Upper lobe of left lung (tissue), 6 donors: ENCODE measurements around the gene TNFAIP1. TPM values are rescaled to one million over a fixed set of nuclear protein-coding genes. Genes with fewer than 3 reads are reported as not detected.

Experiments
- ATAC-seq, 2 donors: fragments of 200-7000 bp; cut with Tn5 transposase; one replicate each; pipeline ENCODE4 v1.9.1; 2022; ENCODE audit warnings: mild to moderate bottlenecking in 2 of 2, moderate library complexity in 2 of 2; ENCODE audit not compliant: low FRiP score in 2 of 2
- DNase-seq, 2 donors: peaks; one replicate each; pipeline ENCODE4 v3.0.0-alpha.2; 2019 to 2020
- H3K27ac ChIP-seq, 4 donors: fragments of 200-600 bp; sonication (generic); one replicate each; pipeline ENCODE4 v1.5.1; 2016 to 2019
- H3K27me3 ChIP-seq, 4 donors: fragments of 200-600 bp; sonication (generic); one replicate each; pipeline ENCODE4 v1.5.1; 2017 to 2019
- H3K36me3 ChIP-seq, 4 donors: fragments of 200-600 bp; sonication (generic); one replicate each; pipeline ENCODE4 v1.5.1; 2016 to 2019
- H3K4me1 ChIP-seq, 4 donors: fragments of 200-600 bp; sonication (generic); one replicate each; pipeline ENCODE4 v1.5.1; 2018 to 2019
- H3K4me3 ChIP-seq, 4 donors: fragments of 200-600 bp; sonication (generic); one replicate each; pipeline ENCODE4 v1.5.1; 2017 to 2019; ENCODE audit warnings: mild to moderate bottlenecking in 2 of 4, moderate library complexity in 1 of 4
- H3K9me3 ChIP-seq, 4 donors: fragments of 200-600 bp; sonication (generic); one replicate each; pipeline ENCODE4 v1.5.1; 2018 to 2019
- CTCF ChIP-seq, 6 experiments: fragments of 450-650 bp in 4 of 6; fragments of 200-600 bp in 2 of 6; sonication (generic) in 2 of 6; IDR thresholded peaks; one replicate each; pipeline ENCODE4 v1.5.1; 2016 to 2019; ENCODE audit warnings: antibody characterized with exemption in 6 of 6
- EP300 ChIP-seq, 4 donors: sonication (generic); formaldehyde crosslinking; IDR thresholded peaks; one replicate each; pipeline ENCODE4 v1.5.1; 2017; ENCODE audit warnings: antibody characterized with exemption in 4 of 4, control low read depth in 2 of 4
- POLR2A ChIP-seq, 4 donors: fragments of 450-650 bp; IDR thresholded peaks; one replicate each; pipeline ENCODE4 v1.5.1; 2016 to 2017; ENCODE audit warnings: antibody characterized with exemption in 4 of 4, mild to moderate bottlenecking in 2 of 4
- POLR2AphosphoS5 ChIP-seq, 2 donors: sonication (generic); formaldehyde crosslinking; IDR thresholded peaks; one replicate each; pipeline ENCODE4 v1.5.1; 2017; ENCODE audit warnings: antibody characterized with exemption in 2 of 2
- WGBS, 2 donors: methylation state at CpG; one replicate each; pipeline ENCODE4 v1.1.5; 2017 to 2018; 5-methylcytosine and 5-hydroxymethylcytosine counted together
- total RNA-seq, 6 donors: library from RNA; depleted of rRNA in 4 of 6; stranded (reverse); fragments of >200 nt in 4 of 6; gene quantifications; one replicate each; pipeline versions ENCODE4 v1.1.0 to v1.2.1, GENCODE V29; 2016 to 2021
- donor health status: DM: no; HTN: no; CAD: no; lungs with moderate emphysema.
- donor health status: DM: no; HTN: yes; CAD: no; lungs with severe emphysema.

Gene TNFAIP1
- total RNA-seq, 6 donors from 2014 or later = 27.2 to 74.3 (median 46.4) TPM

GRCh38 chr17:28318759-28319597, 16.6 kb upstream of the TNFAIP1 start, which contains the start of gene TMEM97:
TSS of gene TMEM97 (plus strand) at chr17:28319200. CDS start at chr17:28319240, 40 bp downstream.
- TF ChIP-seq POLR2A (IDR thresholded peaks at IDR 0.05) (peak in 2 of 4 donors; percentile 24 to 52), EP300 (IDR thresholded peaks at IDR 0.05) (peak in 1 of 4 donors; percentile 53), POLR2AphosphoS5 (IDR thresholded peaks at IDR 0.05) (peak; percentile 55 to 72), CTCF (IDR thresholded peaks at IDR 0.05) (peak in 3 of 6 experiments; percentile 22 to 31 (median 30))
- H3K4me3 ChIP-seq = peak within 1 kb of the TSS; percentile 27 to 78 (median 74)
- no peaks in the 10 kb centered on the region for H3K36me3 ChIP-seq
- peaks cover 11 to 26% (median 20%) of the 10 kb centered on the region in 4 donors for H3K4me1 ChIP-seq
- no peaks in the 10 kb centered on the region for H3K9me3 ChIP-seq
- ATAC-seq (peak; percentile 99), DNase-seq (peak; percentile 97 to 98)
- peaks cover 0 to 3% (median 0%) of the 10 kb centered on the region in 4 donors for H3K27me3 ChIP-seq
- peak within 1 kb of the TSS in 2 of 4 donors; percentile 79 to 83 for H3K27ac ChIP-seq
- 0 to 1% methylated on average over 27 to 30 of the region's 72 CpGs for WGBS, 2 donors

GRCh38 chr17:28319598-28319935, 16.0 kb upstream of the TNFAIP1 start:
- no peaks in the 10 kb centered on the region for H3K36me3 ChIP-seq
- TF ChIP-seq EP300 (IDR thresholded peaks at IDR 0.05) = no peak
- no peak for TF ChIP-seq CTCF (IDR thresholded peaks at IDR 0.05)
- no peak for TF ChIP-seq POLR2A (IDR thresholded peaks at IDR 0.05)
- no peak for TF ChIP-seq POLR2AphosphoS5 (IDR thresholded peaks at IDR 0.05)
- no peak for DNase-seq
- H3K4me1 ChIP-seq = peaks cover 11 to 31% (median 25%) of the 10 kb centered on the region in 4 donors
- H3K27me3 ChIP-seq = peaks cover 0 to 3% (median 0%) of the 10 kb centered on the region in 4 donors
- WGBS, 2 donors = 1 to 6% methylated on average over 7 of the region's 7 CpGs
- no peak for ATAC-seq
- peak overlapping the region in 2 of 4 donors; percentile 79 to 83 for H3K27ac ChIP-seq
- H3K4me3 ChIP-seq = peak overlapping the region; percentile 27 to 78 (median 74)
- no peaks in the 10 kb centered on the region for H3K9me3 ChIP-seq

- TF ChIP-seq CTCF (IDR thresholded peaks at IDR 0.05) (no peak), POLR2A (IDR thresholded peaks at IDR 0.05) (no peak), EP300 (IDR thresholded peaks at IDR 0.05) (no peak), POLR2AphosphoS5 (IDR thresholded peaks at IDR 0.05) (no peak)
- Histone ChIP-seq H3K36me3 (no peaks in the 10 kb centered on the region), H3K9me3 (no peaks in the 10 kb centered on the region), H3K4me3 (peak overlapping the region in 3 of 4 donors; percentile 71 to 78 (median 77)), H3K4me1 (peaks cover 11 to 38% (median 29%) of the 10 kb centered on the region in 4 donors), H3K27ac (no peak overlapping the region), H3K27me3 (peaks cover 0 to 3% (median 0%) of the 10 kb centered on the region in 4 donors)
- 72 to 79% methylated on average over 8 of the region's 8 CpGs for WGBS, 2 donors
- ATAC-seq = no peak
- DNase-seq = no peak
Measured at GRCh38 chr17:28320215-28321061, 15.1 kb upstream of the TNFAIP1 start.

- ATAC-seq (no peak), DNase-seq (no peak)
- WGBS, 2 donors = 68 to 72% methylated on average over 5 of the region's 5 CpGs
- peak overlapping the region in 1 of 4 donors; percentile 6 for H3K27ac ChIP-seq
- H3K27me3 ChIP-seq = no peaks in the 10 kb centered on the region
- no peaks in the 10 kb centered on the region for H3K9me3 ChIP-seq
- H3K4me1 ChIP-seq = peaks cover 4 to 26% (median 19%) of the 10 kb centered on the region in 4 donors
- H3K36me3 ChIP-seq = peaks cover 9 to 26% (median 17%) of the 10 kb centered on the region in 4 donors
- TF ChIP-seq EP300 (IDR thresholded peaks at IDR 0.05) (no peak), CTCF (IDR thresholded peaks at IDR 0.05) (no peak), POLR2A (IDR thresholded peaks at IDR 0.05) (no peak), POLR2AphosphoS5 (IDR thresholded peaks at IDR 0.05) (no peak)
- no peak overlapping the region for H3K4me3 ChIP-seq
Measured at GRCh38 chr17:28324267-28324745, 11.3 kb upstream of the TNFAIP1 start.
